Stimulated activated CD4-positive, alpha-beta T cell treated with anti-CD3 and anti-CD28 coated beads, TNF-alpha, amount 100 ng/mL, for 24 hours (primary cell): ENCODE data around the gene KCNJ3.
"Not testable (repeated sequence)": the region's sequence is repeated elsewhere in the genome, so short reads cannot be mapped to it uniquely, and the experiment has no call there.

Experiments
- DNase-seq, 3 experiments: peaks; one replicate each; pipeline ENCODE4 v3.0.0-alpha.2; 2020; ENCODE audit warnings: low read depth in 3 of 3

KCNJ3 gene

DNA sequence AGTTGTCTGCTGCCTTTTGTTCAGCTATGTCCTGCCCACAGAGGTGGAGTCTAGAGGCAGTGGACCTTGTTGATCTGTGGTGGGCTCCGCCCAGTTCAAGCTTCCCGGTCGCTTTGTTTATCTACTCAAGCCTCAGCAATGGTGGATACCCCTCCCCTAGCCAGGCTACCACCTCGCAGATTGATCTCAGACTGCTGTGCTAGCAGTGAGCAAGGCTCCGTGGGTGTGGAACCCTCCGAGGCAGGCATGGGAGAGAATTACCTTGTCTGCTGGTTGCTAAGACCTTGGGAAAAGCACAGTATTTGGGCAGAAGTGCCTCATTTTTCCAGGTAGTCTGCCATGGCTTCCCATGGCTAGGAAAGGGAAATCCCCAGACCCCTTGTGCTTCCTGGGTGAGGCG is 146.0 kb downstream of the KCNJ3 start:
- DNase-seq = no peak

- no peak for DNase-seq
Observed at GRCh38 chr2:154846842-154847241, 148.3 kb downstream of the KCNJ3 start.

- no peak for DNase-seq
Observed at GRCh38 chr2:154849482-154849881, 151.0 kb downstream of the KCNJ3 start.

DNA sequence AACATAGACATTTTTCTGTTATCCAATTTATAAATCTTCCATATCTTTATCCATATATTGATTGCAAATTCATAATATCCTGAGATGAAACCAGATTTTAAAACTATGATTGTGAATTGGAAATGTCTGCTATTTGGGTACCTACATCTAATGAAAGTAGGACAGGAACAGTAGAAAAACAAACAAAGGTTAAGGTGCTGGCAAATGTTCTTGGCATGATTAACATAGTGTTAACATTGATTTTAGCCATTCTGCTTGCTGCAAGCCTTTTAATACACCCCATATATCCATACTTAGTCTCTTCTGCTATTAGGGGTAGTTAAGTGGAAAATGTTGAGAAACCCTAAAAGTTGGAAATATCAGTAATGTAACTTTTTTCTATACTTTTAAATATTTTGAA is 152.0 kb downstream of the KCNJ3 start:
- DNase-seq = no peak

DNA sequence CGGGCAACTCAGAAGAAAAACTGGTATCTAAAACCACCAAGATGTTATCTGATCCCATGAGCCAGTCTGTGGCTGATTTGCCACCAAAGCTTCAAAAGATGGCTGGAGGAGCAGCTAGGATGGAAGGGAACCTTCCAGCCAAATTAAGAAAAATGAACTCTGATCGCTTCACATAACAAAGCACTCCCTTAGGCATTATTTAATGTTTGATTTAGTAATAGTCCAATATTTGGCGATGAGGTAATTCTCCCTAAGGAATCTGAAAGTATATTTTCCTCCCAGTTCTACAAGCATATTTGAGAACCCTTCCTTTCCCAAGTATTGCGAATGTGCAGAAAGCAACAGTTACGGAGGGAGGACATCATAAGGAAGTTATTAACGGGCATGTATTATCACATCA is 156.6 kb downstream of the KCNJ3 start:
- DNase-seq = no peak

- not testable (repeated sequence) for DNase-seq
Observed at GRCh38 chr2:154867151-154867550, 168.7 kb downstream of the KCNJ3 start.

DNA sequence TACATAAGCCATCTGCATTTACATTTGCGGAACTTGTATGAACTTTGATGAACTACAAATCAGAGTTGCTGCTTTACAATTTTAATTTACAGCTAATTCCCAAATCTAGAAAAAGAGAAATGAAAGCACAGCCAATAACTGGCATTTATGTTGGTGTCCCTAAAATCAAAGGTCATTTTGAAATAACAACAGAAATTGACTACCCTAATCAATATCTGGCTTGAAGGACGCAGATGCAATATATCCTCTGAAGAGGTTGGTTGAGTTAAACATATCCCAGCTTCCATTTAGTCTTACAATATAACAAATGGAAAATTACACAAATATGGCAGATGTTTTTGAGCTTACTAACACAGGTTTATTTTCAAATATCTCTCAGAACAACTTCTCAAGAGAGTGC is 177.5 kb downstream of the KCNJ3 start:
- DNase-seq = no peak

- no peak for DNase-seq
Observed at GRCh38 chr2:154882725-154883124, 184.2 kb downstream of the KCNJ3 start.

DNA sequence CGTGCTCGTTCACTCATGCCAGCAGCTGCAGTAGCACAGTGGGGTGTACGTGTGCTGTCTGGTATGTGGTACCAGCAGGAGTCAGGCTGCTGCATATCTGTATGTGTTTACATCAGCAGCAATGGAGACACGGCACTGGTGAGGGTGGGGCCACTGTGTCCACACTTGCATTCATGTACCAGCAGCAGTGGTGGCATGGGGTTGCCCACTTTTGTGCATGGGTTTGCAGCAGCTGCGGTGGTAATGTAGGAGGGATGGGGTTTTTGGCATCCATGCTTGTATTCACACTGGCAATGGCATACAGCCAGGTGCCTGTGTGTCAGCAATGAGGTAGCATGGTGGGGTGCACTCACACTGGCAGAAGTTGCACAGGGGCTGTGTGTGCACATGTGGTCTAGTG is 187.8 kb downstream of the KCNJ3 start:
- DNase-seq = no peak

DNA sequence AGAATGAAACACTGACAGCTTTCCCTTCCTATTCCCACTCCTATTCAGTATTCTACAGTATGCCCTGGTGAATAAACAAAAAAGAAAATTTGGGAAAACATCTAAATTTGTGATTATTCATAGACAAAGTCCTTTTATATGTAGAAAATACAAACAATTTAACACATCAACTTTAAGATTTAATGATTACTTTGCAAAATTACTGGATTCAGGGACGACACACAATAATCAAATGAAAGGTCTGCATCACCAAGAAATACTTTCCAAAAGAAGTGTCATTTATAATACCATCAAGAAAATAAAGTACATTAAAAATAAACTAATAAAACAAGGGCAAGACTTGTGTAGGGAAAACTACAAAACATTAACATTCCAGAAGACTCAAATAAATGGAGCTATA is 199.8 kb downstream of the KCNJ3 start:
- no peak for DNase-seq

GRCh38 chr2:154901063-154901462 is 202.6 kb downstream of the KCNJ3 start:
- DNase-seq = no peak
